DMS79 treated with DMSO at 0.1 percent for 48 hours (cell line): Measurements from ENCODE around the gene HOXA2.

Source experiments
- DNase-seq: peaks from one replicate; lab custom pipeline; 2025; lab: John Stamatoyannopoulos, UW

The HOXA2 gene

DNA sequence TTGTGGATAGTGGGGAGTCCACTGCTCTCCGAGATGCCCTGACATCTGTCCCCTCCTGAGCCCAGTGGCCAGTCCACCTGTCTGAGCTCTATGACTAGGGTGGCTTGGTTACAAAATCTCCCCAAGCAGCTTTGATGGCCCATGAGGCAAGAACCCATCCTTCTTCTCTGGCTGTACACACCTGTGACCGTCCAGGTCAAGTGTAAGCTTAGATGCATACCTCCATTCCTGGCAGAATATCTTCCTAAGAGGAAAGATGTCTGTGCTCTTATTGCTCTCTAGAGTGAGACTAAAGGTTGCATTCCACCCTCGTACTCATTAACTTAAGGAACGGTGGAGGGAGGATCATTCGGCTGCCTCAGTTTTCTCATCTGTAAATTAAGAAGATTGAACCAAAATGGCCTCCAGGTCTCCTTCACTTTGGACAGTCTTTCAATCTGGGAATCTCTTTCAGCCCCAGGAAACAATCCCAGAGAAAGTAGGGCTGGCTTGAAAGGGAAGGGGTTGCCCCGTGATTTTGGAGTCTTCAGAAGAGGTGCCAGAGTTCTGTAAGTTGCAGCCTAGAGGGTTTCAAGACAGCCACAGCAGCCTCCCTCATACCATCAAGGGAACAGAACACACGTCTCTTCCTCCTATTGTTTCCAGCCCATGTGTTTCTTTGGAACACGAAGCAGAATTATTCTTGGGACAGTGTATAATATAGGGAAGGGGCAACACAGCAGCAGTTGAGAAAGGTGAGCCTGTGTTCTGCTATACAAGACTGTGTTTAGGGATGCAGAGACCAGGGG is 22.6 kb upstream of the HOXA2 start:
- DNase-seq, result no peak

DNA sequence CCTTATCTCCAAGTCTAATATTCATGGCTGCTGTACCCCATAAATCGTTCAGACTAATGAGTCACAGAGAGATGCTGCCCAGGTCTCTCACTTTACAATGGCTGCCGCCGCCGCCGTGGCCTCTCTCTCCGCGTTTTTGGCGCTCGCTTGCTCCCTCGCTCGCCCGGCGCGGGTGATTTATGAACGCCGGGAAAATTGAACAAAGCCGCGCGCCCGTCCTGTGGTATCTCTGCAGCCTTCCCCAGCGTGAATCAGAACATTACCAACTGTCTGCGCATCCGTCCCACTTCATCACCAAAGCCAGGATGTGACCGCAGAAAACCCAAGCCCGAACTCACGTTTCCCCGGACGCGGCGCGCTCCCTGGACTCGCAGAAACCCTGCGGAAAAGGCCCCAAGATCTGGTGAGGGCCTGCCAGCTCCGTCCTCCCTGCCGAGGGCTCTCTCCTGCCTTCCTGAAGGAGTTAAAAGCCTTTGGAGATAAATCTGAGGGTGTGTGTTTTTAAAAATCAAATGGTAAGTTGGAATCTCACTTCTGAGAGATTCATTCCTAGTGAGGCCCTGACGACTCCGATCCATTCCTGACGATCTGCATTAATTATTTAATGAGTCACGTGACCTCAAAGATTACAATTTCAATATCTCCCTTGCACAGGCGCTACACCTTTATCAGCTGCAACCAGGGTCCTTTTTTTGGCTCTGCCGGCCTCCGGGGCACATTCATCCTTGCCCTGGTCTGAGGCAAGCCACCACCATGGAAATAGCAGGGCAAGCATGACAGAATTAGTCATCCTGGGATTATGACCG is 21.8 kb upstream of the HOXA2 start:
- DNase-seq, result no peak

DNA sequence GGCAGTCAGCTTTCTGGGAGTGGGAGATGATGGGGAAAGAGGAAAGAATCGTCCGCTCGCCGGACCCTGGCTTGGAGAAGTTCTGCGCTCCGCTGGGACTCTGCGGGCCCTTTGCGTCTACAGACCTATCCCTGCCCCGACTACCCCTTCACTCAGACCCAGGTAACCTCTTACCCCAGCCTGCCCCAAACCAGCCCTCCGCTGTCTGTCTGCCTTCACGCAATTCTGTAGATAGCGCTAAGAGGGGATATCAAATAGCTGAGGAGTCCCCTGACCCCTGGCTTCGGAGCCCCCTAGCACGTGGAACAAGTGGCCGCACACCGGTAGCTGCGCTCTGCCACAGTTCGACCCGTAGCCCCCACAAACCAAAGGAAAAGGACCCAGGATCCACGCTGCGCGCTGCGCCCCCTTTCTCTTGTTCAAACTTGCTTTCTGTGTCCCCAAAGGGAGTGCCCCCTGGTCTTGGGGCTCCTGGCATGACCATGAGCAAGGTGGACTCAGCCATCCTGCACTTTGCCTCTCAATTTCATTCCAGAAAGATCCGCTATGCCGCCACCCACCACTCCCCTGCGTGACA is 21.1 kb upstream of the HOXA2 start:
- no peak for DNase-seq

DNA sequence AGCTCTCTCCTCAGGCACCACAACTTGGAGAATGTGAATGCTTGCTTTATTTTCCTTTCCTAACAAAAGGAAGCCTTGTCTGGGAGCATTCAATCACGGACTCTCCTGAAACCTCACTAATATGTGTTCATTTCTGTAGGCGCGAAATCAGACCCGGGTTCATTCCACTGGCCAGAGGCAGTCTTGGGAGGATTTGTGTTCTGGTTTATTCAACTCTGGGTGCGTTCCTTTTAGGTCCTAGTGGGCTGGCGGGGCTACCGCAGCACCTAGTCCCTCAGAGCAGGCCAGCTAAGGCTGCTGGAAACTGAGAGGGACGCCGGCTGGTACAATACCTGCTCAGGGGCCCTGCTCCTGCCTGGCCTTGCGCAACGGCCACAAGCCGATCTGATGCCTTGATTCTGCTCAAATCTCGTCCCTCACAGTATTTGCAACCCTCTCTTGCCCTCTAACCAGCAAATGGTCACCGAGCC is 20.6 kb upstream of the HOXA2 start:
- DNase-seq, result no peak

DNA sequence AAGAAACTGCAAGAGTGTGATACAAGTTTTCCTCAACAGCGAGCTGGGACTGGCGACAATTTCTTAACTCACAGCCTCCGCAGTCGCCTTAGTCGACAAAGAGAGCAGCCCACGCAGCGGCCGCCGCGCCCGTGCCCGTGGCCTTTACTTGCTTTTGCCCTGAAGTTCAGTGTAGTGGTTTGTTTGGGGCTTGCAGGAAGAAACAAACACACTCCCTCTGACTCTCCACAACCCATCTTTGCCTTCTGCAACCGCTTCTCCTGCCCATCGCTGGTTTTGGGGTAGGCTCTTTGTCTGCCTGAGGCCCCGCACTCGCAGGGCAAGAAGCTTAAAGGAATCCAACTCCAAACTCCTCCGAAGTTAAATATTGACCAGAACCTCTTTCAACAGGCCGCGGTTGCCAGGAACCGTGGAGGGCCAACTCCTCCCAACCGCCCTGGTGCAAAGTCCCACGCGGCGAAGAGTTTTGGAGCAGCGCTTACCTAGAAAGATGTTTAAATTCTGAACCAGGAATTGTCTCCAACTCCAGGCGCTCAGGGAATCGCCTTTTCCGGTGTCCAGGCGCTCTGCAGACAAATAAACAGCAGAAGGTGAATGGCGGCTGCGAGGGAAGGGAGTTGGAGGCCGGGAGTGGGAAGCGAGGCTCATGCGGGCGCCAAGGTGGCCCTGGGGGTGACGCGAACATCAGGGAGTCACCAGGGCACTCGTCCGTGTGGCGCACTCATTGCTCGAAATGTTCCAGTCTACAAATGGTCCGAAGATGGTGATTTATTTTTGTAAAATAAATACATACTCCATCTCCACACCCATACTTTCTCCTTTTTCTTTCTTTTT is 19.8 kb upstream of the HOXA2 start:
- DNase-seq, result no peak

DNA sequence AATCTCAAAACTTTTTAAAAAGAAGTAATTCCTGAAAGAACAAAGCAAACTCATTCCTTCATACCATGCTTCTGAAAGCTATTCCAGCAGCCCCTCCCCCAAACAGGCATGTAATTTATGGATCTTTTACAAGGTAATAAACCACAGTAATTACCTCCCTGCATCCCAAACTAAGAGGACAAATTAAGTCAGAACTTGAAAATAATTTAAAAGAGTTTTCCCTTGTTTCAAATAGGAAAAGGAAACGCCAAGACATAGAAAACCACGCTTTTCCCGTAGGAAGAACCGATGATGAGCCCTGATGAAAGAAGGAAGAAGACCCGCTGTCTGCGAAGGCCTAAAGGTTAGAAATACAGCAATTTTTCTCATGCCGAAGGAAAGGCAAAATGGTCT is 19.2 kb upstream of the HOXA2 start:
- no peak for DNase-seq

DNA sequence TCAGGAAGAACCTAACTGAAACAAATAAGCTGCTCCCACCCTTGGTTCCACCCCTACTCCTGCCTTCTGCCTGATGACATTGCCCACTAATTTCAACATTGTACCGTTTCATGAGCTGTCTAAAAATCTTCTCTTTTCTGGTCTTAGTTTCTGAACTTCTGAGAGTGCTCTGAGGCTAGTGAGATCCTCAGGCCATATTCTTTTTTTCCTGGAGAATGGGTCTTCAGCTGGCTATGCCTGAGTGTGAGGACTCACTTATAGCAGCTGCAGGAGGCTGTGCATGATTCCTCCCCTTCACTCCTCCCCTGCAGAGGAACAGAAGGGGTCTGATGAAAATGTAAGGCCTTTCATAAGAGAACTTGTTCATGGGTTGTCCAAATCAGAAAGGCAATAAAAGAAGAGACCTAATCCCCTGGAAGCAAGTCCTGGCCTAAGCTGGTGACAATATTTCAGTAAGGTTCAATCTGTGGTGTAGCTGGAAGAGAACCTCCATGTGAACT is 17.0 kb upstream of the HOXA2 start:
- no peak for DNase-seq

DNA sequence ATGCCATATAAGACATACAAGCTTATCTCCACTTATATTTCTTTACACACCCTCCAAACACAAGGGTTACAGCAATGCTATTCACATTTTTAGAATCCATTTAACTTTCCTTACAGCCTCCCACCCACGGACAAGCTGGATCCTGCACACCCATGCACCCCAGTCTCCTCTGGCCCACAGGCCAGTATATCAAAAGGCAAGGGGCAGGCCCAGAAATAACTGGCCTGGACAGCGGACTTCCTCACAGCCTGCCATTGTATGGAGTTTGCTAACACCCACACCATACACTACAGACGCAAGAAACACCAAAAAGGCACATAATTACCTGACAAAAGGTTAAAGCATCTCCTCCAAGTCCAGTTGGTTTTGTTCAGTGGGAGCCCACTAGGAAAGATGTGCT is 16.1 kb upstream of the HOXA2 start:
- DNase-seq, result no peak

DNA sequence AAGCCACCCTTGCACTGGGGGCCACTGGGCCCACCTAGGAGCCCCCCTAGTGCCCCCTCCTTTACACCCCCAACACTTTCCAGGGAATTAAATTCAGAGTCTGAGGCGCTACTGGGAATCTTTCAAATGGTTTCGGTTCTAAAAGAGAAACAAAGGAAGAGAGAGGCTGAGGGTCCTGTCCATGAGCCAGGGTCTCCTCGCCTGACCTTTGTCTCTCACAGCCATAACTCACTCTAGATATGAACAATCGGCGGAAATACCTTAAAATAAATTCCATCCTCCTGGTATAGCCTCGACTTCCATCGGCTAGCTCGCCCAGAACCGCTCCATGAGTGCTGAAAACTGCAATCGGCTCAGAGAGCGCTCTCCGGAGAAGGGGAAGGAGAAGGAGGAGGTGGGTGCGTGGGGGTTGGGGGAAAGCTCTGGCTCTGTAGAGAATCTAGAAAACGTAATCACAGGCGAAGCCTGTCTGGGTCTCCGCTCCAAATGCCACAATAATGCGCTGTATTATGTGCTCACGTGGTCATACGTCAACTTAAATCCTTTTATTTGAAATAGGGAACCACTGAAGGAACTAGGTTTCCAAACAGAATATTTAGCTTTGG is 15.5 kb upstream of the HOXA2 start:
- DNase-seq, result no peak

DNA sequence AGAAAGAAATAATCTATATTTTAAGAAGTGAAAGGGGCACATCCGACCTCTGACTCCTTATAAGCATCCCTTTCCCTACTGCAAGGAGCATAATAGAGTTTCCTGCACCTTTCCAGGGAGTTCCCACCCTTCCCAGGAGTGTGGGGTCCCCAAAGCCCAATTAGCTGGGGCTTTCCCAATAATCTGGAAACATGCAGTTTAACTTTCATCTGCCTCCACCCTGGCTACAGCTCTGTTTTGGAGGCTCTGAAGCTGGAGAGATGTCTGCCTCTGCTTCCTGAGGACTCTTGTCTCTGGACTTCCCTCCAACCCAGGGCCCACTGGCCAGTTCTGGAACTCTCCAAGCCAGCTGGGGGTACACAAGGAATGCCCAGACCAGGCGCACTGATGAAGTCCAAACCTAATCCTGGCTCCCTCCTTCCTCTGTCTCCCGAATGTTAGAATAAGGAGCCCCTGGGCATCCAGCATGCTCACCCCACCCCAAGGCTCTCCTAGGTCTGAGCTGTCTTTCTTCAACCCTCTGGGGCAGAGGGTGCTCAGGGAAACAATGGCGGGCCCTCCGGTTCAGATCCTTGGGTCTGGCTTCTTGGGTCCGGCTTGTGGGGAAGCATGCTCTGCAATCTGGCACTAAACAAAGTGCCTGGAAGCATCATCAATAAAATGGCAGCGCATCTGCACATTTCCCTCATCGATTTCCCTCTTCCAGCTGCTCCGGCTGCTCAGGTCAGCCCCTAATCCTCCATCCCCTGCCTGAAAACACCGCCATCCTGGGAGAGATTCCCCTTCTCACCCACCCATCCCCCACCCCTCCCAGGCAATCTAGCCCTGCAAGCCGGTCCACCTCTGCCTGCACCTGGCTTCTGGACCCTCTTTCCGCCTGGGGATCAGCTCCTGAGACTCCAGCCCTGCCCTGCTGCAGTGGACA is 14.7 kb upstream of the HOXA2 start:
- DNase-seq, result no peak

DNA sequence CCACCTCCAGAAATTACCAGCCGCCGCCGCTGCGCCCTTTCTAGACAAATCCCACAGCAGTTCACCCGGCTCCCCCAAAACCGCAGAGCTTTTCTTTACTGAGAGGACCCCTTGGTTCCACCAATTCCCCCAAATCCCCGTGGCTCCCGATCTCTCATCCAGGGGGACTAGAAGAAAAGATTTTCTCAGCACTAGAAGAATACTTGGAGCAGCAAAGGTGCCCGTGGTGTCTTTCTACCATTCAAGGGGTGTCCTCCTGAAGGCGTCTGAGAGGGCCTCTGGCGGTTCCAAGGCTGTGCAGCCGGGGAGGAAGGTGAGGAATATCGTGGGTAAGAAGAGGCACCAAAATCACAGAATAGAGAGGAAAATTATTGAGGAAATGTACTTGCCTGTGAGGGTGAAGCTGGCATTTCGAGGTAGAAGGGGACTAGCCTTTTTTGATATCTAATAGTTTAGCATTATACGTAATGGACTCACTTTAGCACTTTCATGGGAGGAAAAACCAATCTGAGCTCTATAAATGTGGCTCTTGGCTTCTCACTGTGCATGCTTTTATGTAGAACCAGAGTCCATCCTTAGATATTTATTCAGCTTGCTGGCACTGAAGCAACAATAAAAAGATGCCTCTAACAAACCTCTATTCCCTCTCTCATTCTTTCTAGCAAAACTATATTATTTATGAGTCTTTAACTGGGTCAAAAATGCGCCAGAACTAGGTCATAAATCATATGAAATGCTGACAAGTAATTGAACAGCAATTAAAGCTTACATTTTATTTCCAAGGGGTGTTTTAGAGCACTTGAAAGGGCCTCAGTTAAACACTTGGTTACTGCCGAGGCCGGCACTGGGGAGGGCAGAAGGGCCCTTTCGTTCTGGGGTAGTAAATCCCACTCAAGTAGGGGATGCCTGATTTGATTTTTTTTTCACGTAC is 13.8 kb upstream of the HOXA2 start:
- DNase-seq, result peak; percentile 65

DNA sequence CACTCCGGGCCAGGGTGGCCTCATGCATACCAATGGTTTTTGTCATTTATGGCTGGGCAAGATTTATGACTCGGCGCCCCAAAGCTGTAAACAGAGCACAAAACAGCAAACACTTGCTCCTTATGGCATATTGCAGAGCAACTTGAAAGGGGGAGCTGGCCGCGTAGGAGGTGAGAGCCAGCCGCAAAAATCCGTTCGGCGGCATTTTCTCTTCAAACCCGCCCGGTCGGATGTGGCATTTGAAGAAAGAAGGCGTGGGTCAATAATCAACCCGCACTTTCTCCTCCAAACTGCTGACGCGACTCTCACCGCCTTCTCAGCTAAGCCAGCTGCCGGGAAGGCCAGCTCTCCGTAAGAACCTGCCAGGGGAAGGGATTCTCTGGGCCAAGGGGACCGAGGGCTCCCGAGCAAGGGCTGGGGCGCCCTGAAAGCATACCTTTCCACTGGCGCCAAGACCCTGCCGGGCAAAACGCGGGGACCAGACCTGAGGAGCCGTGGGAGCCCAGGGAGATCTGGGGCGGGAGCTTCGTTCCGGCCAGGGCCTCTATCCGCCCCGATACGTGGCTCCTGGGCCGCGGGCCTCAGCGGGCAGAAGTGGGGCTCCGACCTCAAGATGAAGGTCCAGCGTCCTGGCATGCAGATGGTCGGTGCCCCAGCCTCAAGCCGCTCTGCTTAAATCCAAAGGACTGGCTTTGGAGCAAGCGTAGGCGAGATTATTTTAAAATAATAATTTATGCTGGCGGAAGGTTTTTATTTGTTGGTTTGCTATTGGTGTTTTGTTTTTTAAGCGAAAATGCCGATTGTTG is 12.9 kb upstream of the HOXA2 start:
- no peak for DNase-seq

DNA sequence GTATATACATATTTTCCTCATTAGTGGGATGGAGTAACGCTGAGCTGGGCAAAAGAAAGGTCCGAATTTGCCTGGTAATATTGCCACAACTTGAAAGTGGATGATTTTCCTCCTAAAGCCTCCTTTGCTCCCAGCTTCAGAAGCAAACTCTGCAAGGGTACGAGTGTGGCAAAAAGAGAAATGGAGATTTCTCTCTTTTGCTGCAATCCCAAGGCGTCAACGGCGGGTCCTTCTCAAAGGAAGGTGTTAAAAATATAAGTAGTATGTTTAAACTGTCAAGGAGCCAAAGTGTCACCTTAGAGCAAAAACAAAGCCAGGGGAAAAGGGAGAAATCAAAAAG is 12.4 kb upstream of the HOXA2 start:
- DNase-seq, result no peak

DNA sequence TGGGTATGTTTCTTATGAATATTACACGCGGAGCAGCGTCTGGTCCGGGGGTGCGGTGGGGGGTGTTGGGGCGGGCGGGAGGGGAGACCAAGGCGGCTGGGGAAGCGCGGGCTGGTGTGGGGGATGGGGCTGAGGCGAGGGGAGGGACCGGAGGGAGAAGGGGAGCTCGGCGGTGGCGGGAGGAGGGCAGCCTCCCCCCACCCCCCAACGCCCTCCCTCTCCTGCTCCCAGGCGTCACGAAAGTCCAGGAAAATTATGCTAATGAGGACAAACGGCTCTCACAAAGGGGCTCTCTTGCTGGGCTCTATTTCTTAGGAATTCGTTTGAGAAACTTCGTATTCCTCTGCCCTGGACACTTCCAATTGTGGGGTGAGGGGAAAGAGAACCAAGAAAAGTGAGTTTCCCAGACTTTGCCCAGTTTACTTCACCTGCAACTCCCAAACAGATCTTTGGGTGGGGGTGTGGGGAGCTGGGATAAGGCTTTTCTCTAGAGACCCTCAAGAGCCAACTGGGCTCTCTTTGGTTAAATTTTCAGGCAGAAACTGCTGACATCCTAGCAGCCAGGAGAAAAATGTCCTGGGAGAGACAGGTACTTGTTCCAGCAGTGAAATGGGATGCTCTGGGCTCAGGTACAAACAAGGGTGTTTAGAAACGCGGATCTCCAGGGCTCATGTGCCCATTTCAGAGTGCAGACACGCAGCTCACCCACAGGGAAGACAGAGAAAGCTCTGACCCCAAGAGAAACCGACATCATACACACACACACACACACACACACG is 11.7 kb upstream of the HOXA2 start:
- DNase-seq, result no peak

DNA sequence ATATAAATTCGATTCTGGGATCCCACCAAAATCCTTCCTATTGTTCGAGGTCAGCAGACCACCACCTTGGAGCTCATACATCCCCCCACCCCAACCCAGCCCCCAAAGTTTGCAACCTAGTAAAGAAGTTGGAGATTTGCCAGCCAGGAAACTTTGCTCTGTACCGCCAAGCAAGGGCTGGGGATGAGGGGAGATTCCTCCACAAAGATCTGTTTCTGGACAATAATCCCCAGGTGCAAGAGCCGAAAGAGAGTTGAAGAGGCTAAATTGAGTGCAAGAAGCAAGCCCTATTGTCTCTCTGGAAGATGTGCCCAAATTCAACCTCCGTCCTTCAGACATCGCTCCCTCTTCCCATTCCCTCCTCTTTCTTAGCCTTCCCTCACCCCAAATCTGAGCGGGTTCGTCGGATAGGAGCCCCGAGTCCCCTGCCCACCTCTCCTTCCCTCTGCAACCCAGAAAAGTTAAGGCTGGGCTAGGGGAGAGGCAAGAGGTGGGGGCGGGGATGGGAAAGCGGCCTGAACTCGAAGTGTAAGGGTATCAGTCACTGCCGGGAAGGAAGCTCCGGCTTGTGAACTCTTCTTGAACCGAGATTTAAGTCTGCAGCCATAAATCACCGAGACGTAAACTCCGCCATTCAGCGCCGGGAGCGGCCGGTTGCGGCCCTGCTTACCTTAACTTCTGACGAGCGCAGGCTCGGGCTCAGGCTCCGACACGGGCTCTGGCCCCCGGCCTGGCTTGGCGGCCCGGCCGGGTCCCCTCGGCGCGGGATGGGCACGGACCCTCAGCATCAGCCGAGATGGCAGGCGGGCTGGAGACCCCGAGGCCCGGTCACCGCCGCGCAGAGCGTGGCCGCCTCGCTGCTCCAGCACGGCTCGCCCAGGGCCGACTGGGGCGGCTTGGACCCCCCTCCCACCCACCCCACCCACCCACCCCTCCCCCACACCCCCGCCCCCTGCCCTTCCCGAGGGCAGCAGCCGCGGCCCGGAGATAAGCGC is 10.8 kb upstream of the HOXA2 start:
- no peak for DNase-seq

DNA sequence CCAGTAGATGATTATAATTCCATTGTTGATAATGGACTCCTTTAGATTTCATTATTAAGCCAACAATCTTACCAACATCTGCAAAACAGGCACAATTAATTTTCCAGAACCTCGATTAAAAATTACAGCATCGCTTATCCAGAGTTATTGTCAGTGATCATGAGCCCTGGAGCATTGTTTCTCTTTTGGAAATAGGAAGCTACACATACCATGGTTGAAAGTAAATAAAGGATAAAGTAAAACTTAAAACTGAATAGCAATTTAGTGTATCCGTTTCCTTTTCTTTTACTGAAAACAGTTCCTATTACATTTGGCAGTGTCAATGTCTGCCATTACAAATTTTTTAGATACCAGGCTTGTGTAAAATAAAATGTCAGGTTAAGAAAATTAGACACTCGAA is 9.9 kb upstream of the HOXA2 start:
- no peak for DNase-seq
